Nephron (organoid): Measurements from ENCODE around the gene STK4.

ENCODE experiments used
- H3K27ac Mint-ChIP-seq, 3 experiments: 2 replicates each; pipeline ENCODE4 v1.8.0; 2020; ENCODE audit warnings: mixed read lengths in 3 of 3, mild to moderate bottlenecking in 2 of 3, moderate library complexity in 1 of 3
- H3K27me3 Mint-ChIP-seq: 2 replicates; pipeline ENCODE4 v1.8.0; 2021; ENCODE audit warnings: low read depth, mild to moderate bottlenecking, moderate library complexity, mixed read lengths
- H3K36me3 Mint-ChIP-seq: 2 replicates; pipeline ENCODE4 v1.8.0; 2020; ENCODE audit warnings: low read depth, mixed read lengths
- H3K4me1 Mint-ChIP-seq: 2 replicates; pipeline ENCODE4 v1.8.0; 2020; ENCODE audit warnings: mixed read lengths
- H3K4me3 Mint-ChIP-seq, 3 experiments: 2 replicates each; pipeline ENCODE4 v1.8.0; 2020; ENCODE audit warnings: mild to moderate bottlenecking in 3 of 3, mixed read lengths in 3 of 3, moderate library complexity in 2 of 3
- H3K9me3 Mint-ChIP-seq: 2 replicates; pipeline ENCODE4 v1.8.0; 2020; ENCODE audit warnings: mixed read lengths
- CTCF ChIP-seq, 3 experiments: fragments of 200-600 bp; sonication (generic); IDR thresholded peaks; one replicate each; pipeline ENCODE4 v1.5.0; 2021; ENCODE audit warnings: antibody characterized with exemption in 3 of 3; ENCODE audit not compliant: unreplicated experiment in 3 of 3

The STK4 gene

GRCh38 chr20:45028424-45029136 lies 62.3 kb downstream of the STK4 start:
- no peak overlapping the region for H3K27ac Mint-ChIP-seq
- H3K9me3 Mint-ChIP-seq = no peaks in the 10 kb centered on the region
- no peaks in the 10 kb centered on the region for H3K27me3 Mint-ChIP-seq
- no peak overlapping the region for H3K4me3 Mint-ChIP-seq
- TF ChIP-seq CTCF (IDR thresholded peaks at IDR 0.05; ENCODE audit: unreplicated experiment in 3 of 3) = no peak
- no peaks in the 10 kb centered on the region for H3K4me1 Mint-ChIP-seq
- peaks cover 31% of the 10 kb centered on the region for H3K36me3 Mint-ChIP-seq

DNA sequence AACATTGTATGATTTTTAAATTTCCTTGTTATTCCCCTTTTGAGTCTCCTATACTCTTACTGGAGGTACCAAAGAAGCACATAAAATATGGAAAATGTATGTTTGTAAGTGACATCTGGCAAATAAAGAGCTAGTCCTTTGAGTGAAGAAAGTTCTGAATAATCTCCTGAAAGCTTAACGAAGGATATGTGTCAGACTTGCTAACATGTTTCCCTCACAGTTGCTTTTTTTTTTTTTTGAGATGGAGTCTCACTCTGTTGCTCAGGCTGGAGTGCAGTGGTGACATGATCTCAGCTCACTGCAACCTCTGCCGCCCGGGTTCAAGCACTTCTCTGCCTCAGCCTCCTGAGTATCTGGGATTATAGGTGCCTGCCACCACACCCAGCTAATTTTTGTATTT lies 63.6 kb downstream of the STK4 start:
- no peak for TF ChIP-seq CTCF (IDR thresholded peaks at IDR 0.05; ENCODE audit: unreplicated experiment in 3 of 3)
- no peaks in the 10 kb centered on the region for H3K4me1 Mint-ChIP-seq
- no peaks in the 10 kb centered on the region for H3K27me3 Mint-ChIP-seq
- H3K27ac Mint-ChIP-seq = no peak overlapping the region
- H3K9me3 Mint-ChIP-seq = no peaks in the 10 kb centered on the region
- H3K4me3 Mint-ChIP-seq = no peak overlapping the region
- peaks cover 29% of the 10 kb centered on the region for H3K36me3 Mint-ChIP-seq

- no peak overlapping the region for H3K27ac Mint-ChIP-seq
- peaks cover 16% of the 10 kb centered on the region for H3K36me3 Mint-ChIP-seq
- H3K9me3 Mint-ChIP-seq = no peaks in the 10 kb centered on the region
- H3K4me3 Mint-ChIP-seq = no peak overlapping the region
- H3K4me1 Mint-ChIP-seq = peaks cover 5% of the 10 kb centered on the region
- TF ChIP-seq CTCF (IDR thresholded peaks at IDR 0.05; ENCODE audit: unreplicated experiment in 3 of 3) = no peak
- H3K27me3 Mint-ChIP-seq = no peaks in the 10 kb centered on the region
Measured at GRCh38 chr20:45032276-45032675, 66.0 kb downstream of the STK4 start.

DNA sequence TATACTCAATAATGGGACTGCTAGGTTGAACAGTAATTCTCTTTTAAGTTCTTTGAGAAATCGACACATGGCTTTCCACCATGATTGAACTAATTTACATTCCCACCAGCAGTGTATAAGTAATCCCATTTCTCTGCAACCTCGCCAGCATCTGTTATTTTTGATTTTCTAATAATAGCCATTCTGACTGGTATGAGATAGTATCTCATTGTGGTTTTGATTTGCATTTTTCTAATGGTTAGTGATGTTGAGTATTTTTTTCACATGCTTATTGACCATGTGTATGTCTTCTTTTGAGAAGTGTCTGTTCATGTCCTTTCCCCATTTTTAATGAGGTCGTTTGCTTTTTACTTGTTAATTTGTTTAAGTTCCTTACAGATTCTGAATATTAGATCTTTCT lies 66.5 kb downstream of the STK4 start:
- H3K4me1 Mint-ChIP-seq = peaks cover 5% of the 10 kb centered on the region
- H3K4me3 Mint-ChIP-seq = no peak overlapping the region
- H3K27me3 Mint-ChIP-seq = no peaks in the 10 kb centered on the region
- peaks cover 12% of the 10 kb centered on the region for H3K36me3 Mint-ChIP-seq
- H3K27ac Mint-ChIP-seq = no peak overlapping the region
- no peak for TF ChIP-seq CTCF (IDR thresholded peaks at IDR 0.05; ENCODE audit: unreplicated experiment in 3 of 3)
- H3K9me3 Mint-ChIP-seq = no peaks in the 10 kb centered on the region

GRCh38 chr20:45034436-45034835 lies 68.1 kb downstream of the STK4 start:
- no peak for TF ChIP-seq CTCF (IDR thresholded peaks at IDR 0.05; ENCODE audit: unreplicated experiment in 3 of 3)
- no peaks in the 10 kb centered on the region for H3K9me3 Mint-ChIP-seq
- H3K4me3 Mint-ChIP-seq = no peak overlapping the region
- H3K27ac Mint-ChIP-seq = no peak overlapping the region
- H3K36me3 Mint-ChIP-seq = peaks cover 10% of the 10 kb centered on the region
- H3K4me1 Mint-ChIP-seq = peaks cover 5% of the 10 kb centered on the region
- H3K27me3 Mint-ChIP-seq = no peaks in the 10 kb centered on the region

DNA sequence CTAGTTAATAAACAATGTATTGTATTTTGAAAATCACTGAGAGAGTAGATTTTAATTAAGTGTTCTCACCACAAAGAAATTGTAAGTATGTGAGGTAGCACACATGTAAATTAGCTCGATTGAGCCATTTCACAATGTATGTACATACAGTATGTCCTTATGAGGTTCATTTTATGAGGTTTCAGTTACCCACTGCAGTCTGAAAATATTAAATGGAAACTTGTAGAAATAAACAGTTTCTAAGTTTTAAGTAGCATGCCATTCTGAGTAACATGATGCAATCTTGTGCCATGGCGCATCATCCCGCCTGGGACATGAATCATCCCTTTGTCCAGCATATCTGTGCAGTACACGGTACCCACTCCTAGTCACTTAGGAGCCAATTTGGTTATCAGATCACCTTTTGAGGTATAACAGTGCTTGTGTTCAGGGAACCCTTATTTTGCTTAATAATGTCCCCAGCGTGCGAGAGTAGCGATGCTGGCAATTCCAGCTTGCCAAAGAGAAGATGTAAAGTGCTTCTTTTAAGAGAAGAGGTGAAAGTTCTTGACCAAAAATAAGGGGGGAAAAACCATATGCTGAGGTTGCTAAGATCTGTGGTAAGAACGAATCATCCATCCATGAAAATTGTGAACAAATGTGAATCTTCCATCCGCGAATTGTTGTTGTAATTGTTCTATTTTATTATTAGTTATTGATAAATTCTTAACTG lies 69.9 kb downstream of the STK4 start:
- Mint-ChIP-seq H3K9me3 (no peaks in the 10 kb centered on the region), H3K27me3 (no peaks in the 10 kb centered on the region), H3K4me1 (peaks cover 5% of the 10 kb centered on the region), H3K36me3 (peaks cover 19% of the 10 kb centered on the region), H3K27ac (no peak overlapping the region), H3K4me3 (no peak overlapping the region)
- TF ChIP-seq CTCF (IDR thresholded peaks at IDR 0.05; ENCODE audit: unreplicated experiment in 3 of 3) = no peak
